Activated effector memory CD4-positive, alpha-beta T cell treated with anti-CD3 and anti-CD28 coated beads, Interleukin-2, amount 50 U/mL, for 16 hours (primary cell): ENCODE data around the gene BRMS1.

Experiments used
- DNase-seq: peaks from one replicate; pipeline ENCODE4 v3.0.0-alpha.2; 2020

BRMS1 gene

DNA sequence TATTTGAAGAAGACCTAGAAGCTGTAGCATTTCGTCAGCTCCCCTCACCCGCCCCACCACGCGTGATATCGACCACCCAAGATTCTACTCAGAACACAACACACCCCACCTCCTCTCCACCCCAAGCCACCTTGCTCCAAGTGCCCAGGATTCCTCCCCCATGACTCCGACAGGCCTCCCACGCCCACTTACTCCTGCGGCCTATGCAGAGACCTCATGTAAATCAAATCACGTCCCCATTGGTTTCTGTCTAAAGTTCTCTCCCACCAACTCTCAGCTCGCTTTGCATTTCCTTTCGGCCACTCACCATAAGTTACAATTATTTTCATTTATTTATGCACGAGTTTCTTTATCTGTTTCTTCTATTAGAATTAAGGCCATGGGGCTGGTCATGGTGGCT, 42.2 kb downstream of the BRMS1 start:
- no peak for DNase-seq

DNA sequence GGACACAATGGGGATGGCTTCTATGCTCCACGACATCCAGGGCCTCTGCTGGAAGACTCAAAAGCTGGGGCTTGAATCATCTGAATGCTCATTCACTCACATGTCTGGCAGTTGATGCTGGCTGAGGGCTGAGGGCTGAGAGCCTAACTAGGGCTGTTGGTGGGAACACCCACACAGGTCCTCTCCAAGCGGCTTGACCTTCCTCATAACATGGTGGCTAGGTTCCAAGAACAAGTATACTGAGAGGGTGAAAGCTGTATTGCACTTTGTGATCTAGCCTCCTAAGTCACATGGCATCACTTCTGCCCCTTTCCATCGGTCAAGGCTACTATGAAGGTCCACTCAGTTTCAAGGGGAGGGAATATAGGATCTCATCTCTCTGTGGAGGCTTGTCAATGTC, 45.7 kb downstream of the BRMS1 start:
- no peak for DNase-seq

DNA sequence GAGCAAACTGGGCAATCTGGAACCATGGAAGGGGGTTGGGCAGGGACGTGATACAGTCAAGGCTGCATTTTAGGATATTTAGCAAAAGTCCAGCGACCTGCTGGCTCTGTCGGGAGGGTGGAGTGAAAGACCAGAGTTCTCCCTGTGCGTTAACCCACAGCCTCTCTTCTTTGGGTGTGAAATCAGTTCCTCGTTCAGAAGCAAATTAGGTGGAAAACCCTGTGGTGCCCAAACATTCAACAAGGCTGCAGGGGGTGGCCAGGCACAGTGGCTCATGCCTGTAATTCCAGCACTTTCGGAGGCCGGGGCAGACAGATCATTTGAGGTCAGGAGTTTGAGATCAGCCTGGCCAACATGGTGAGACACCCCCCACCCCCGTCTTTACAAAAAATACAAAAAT, 47.3 kb downstream of the BRMS1 start:
- DNase-seq, result no peak

DNA sequence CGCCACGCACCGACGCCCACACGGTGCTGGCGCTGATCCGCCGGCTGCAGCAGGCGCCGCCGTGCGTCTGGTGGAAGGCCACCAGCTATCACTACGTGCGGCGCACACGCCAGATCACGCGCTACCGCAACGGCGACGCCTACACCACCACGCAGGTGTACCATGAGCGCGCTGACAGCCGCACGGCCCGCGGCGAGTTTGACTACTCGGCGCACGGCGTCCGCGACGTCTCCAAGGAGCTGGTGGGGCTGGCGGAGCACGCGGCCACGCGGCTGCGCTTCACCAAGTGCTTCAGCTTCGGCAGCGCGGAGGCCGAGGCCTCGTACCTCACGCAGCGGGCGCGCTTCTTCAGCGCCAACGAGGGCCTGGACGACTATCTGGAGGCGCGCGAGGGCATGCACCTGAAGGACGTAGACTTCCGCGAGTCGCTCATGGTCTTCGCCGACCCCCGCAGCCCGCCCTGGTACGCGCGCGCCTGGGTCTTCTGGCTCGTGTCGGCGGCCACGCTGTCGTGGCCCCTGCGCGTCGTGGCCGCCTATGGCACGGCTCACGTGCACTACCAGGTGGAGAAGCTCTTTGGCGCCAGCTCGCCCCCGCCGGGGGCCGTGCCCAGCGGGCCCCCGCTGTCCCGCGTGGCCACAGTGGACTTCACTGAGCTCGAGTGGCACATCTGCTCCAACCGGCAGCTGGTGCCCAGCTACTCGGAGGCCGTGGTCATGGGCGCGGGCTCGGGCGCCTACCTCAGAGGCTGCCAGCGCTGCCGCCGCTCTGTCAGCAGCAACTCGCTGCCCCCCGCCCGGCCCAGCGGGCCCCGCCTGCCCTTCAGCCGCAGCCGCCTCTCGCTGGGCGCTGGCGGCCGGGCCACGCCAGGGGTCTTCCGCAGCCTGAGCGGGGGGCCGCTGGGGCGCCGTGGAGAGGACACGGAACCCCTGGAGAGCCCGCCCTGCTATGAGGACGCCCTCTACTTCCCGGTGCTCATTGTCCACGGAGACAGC, 50.0 kb downstream of the BRMS1 start:
- no peak for DNase-seq

DNA sequence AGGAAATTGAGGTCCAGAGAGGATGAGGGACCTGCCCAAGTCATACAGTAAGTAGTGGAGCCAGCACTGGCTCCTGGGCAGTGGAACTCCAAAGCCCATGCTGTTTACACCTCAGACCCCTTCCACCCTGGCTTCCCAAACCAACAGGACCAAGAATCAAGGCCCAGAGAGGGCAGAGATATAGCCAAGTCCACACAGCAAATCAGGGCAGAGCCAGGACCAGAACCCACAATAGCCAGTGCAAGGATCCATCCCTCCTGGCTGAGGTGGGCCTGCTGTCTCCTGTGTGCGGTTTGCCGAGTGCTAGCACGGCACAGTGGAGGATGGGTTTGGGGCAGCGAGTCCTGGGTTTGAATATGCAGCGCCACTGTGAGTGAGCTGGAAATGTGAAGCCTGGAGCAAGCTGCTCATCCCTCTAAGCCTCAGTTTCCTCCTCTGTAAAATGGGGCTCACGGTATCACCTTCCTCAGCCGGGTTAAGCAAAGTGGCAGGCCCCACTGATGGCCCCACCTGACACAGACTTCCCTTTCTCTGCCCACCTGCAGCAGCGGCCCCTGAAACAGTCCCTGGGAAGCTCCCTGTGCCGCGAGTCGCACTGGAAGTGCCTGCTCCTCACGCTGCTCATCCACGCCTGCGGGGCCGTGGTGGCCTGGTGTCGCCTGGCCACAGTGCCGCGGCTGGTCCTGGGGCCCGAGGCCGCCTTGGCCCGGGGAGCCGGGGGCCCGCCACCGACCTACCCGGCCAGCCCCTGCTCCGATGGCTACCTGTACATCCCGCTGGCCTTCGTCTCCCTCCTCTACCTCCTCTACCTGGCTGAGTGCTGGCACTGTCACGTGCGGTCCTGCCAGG, 50.9 kb downstream of the BRMS1 start:
- peak; percentile 56 for DNase-seq

DNA sequence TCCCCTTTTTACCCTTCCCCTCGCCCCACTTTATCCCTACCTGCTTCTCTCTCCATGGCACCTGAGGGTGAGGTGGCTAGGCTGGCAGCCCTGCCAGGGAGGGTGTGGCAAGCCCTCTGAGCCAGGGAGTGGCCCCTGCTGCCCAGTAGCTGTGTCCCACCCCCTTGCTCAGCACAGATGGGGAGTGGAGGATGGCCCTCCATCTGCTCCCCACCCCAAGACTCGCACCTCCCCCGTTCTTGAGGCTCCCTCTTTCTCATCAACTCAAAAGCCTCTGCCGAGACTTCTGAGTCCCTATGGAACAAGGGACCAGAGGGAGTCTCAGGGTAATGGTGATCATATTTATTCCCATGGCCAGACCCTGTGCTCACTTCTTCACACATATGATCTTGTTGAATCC, 51.6 kb downstream of the BRMS1 start:
- no peak for DNase-seq

DNA sequence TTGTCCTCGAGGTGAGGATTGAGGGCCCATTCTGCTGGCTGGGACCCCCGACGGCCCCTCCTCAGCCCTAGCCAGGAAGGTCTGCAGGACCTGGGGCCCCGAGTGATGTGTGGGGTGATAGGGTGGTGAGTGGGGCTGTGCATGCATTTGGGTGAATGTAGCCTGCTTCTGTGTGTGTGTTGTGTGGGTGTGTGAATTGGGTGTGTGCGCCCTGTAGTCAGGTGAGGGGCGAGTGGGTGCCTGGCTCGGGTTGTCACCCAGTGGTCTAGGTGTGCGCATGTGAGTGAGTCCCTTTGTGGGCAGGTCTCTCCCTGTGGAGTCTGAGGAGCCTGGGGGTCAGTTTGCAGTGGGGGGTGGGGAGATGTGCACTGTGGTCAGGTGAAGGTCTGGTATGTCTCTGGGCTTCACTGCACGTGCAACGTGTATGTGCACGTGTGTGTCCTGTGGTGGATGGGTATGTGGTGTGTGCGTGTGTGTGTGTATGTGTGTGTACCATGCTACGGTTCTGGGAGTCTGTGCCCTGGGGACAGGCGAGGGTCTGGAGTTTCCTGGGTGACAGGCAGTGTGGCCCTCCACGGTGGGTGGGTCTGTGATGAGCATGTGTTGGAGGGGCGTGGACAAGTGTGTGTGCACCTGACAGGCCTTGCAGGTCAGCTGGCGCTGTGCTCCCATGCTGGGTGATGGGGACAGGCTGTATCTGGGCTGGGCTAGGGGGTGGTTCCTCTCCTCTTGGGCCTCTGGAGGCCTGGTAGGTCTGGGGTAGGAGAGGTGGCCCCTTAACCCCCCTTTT, 52.2 kb downstream of the BRMS1 start:
- DNase-seq, result no peak

DNA sequence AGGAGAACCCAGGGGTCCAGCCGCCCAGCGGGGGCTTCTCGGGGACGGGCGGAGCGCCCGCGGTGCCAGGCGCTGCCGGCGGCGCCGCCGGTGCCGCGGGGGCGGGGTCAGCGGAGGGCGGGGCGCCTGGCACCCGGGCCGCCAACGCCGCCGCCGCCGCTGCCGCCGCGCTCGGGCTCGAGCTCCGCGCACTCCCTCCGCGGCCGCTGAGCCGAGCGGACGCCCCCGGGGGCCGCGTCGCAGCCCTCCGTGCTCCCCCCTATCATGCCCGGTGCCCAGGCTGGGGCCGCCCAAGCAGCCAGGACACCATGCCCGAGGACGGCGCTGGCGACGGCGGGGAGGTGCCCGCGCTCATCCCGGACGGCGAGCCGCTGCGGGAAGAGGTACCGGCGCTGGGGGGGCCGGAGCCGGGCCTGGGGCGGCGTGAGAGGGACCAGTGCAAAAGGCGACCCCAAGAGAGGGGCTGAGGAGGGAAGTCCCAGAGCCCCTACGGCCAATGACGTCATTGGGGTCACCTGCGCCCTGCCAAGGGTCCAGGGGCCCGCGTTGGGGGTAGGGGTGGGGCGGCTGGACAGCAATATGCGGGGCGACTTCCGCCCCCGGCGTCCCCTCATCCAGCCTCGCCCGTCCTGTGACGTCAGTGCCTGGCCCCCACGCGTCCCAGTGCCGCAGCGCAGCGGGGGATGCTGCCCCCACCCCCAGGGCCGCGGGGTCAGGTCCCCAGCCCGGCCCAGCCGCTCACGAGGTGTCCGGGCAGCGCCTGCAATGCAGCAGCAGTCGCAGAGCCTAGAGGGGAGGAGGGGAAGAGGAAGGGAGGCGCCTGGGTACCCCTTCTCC, 53.0 kb downstream of the BRMS1 start, which contains the start of gene TMEM151A:
Gene TMEM151A, plus strand, starts transcription at position 189 of the 837 bp plus-strand sequence. Its CDS starts 120 bp downstream, at position 309.
- peak; percentile 79 for DNase-seq

DNA sequence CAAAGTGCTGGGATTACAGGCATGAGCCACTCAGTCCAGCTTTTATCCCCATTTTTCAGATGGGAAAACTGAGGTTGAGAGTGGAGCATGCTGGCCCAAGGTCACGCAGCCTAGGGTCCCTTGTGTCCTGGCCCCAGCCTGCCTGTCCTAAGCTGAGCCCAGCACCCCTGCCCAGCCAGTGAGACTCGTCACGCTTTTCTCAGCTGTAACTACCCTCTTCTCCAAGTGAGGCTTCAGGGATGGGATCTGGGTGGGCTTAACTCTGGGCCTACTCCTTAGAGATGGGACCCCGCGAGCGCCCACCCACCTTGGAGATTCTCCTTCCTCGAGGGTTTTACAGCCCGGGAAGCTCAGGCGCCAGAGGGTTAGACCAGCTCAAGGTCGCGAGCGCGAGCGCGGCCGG, 53.6 kb downstream of the BRMS1 start:
- no peak for DNase-seq

DNA sequence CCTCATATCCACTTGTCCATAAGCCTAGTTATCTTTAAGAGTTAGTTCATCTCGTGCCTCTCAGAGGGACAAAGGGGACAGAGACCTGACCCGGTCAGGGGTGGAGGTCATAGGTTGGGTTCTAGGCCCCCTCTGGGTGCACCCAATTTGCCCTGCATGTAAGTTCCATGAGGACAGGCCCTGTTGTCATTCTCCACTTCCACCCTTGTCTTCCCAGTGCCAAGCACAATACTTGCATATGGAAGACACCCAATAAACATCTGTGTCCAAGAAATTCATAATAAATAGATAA, 54.6 kb downstream of the BRMS1 start:
- peak; percentile 60 for DNase-seq

DNA sequence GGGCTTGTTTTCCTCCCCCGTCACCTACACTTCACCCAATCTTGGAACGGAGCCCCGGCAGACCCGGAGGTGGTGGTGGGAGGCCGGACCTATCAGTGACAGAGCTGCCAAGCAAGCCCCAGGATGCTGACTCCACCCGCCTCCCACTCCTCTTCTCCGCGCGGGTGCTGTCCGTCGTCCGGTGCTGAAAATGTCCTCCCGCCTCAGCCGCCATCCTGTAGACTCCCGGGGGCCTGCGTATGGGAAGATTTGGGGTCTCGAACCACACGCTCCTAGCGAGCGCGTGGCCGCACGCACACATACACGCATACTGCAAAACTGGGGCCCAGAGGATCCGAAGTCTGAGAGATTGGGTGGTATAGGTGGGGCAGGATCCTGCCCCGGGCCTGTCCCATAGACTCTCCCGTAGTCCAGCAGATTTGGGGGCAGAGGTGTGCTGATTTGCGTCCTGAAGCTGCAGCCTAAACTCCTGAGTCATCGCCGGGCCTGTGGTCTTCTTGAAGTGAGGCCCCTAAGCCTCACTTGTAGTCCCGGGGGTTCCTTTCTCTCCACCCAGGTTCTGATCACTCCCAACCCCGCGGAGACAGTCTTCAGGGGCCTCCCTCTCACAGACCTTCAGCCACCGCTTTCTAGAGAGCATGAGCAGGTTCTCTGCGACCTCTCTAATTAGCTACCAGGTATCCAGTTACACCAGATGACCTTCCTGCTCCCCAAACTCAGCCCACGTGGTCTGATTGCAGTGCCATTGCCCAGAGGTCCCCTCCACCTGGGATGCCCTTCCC, 55.2 kb downstream of the BRMS1 start:
- DNase-seq, result peak; percentile 93

DNA sequence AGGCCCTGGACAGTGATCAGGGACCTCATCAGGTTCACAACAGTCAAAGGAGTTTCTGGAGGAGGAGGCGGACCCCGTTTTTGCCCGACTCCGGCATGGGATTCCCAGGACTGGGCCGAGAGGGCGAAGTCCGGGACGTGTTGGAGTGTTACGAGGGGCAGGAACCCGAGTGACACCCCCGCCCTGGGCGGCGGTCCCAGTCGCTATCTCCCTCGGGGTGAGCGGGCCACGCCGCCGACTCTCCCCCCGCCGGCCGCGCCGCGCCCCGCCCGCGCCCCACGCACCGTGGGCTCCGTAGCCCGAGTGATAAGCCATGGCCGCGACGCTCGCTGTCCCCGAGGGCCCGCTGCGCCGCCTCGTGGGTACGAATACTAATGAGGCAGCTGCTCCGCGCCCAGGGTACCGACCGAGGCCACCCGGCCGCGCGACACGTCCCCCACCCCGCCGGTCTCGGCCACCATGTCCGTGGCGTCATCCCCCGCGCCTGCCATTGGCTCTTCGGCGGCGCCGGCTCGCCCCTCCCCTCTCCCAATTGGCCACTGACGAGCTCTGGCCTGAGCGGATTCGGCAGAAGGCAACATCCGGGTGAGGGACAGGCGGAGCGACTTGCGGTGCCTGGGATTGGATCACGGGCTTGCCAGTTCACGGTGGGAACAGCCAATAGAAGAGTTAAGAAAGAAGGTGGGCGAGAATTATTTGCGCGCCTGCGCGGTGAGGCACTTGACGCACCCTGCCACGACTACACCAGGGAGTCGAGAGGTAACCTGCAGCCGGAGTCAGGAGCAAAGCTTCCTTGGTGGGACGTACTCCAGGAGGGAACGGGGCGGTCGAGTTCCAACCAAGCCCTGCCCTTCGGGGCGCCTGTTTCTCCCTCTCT, 56.0 kb downstream of the BRMS1 start, which contains the start of gene YIF1A:
Gene YIF1A, minus strand, starts transcription at position 473 of the 877 bp plus-strand sequence. Its CDS starts 158 bp downstream, at position 315.
- DNase-seq, result peak; percentile 99

DNA sequence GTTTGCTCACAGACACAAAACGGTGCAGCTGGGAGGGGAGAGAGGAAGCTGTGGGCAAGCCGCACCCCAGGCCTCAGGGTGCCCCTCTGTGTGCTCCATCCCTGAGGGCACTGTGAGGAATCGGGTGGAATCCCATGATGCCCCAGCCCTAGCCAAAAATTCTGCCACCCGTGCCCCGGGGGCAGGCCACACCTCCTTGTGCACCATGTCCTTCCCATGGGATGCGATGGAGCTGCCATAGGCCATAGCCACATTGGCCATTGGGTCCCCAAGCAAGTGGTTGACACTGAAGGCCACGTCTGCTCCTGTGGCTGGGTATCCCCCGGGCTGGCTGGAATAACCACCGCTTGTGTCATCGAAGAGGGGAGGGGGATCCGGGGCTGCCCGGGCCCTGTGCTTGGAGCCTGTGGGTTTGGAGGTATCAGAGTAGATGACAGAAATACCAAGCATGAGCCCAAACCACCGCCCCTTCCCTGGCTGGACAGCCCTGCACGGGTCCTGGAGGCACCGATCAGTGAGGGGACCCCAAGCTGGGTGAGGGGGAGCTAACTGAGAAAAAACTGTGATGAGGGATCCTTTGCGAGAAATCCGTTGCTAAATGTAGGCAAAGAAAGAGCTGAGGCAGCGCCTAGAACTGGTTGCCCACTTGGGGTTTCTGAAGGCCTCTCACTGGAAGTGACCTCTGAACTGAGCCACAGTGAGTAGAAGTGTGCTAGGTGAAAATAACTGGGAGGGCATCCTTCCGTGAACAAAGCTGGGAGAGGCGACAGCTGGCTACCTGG, 56.8 kb downstream of the BRMS1 start:
- no peak for DNase-seq
